Measurements from ENCODE around the gene RAB44.

- TF ChIP-seq POLR2A (IDR thresholded peaks at IDR 0.05) = no peak
- TF ChIP-seq, protein P1, sequence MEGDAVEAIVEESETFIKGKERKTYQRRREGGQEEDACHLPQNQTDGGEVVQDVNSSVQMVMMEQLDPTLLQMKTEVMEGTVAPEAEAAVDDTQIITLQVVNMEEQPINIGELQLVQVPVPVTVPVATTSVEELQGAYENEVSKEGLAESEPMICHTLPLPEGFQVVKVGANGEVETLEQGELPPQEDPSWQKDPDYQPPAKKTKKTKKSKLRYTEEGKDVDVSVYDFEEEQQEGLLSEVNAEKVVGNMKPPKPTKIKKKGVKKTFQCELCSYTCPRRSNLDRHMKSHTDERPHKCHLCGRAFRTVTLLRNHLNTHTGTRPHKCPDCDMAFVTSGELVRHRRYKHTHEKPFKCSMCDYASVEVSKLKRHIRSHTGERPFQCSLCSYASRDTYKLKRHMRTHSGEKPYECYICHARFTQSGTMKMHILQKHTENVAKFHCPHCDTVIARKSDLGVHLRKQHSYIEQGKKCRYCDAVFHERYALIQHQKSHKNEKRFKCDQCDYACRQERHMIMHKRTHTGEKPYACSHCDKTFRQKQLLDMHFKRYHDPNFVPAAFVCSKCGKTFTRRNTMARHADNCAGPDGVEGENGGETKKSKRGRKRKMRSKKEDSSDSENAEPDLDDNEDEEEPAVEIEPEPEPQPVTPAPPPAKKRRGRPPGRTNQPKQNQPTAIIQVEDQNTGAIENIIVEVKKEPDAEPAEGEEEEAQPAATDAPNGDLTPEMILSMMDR (IDR thresholded peaks at IDR 0.05) = no peak
Measured at GRCh38 chr6:36733300-36733699, 35.7 kb downstream of the RAB44 start.

Data from testis (tissue), 2 donors.